A549 treated with CORT108297 at 1 μM for 4 hours (cell line): ENCODE measurements around the gene FLCN. TPM values are rescaled to one million over a fixed set of nuclear protein-coding genes. Genes with fewer than 3 reads are reported as not detected.

Experiments
- total RNA-seq: library from RNA; stranded (reverse); fragments of 200-300 nt; extraction: Qiagen RNA extraction; gene quantifications from 5 replicates; pipeline ENCODE4 v1.2.3, GENCODE V29; 2022

The FLCN gene
- 29.3 to 41.7 TPM (median 35.9 TPM) in 5 replicates for total RNA-seq

GRCh38 chr17:17237026-17237799, at the start of gene FLCN:
Gene FLCN, minus strand, starts transcription at chr17:17237168. Its CDS starts 9,031 bp downstream, at chr17:17228137.

GRCh38 chr17:17280613-17281549, 43.9 kb upstream of the FLCN start, which contains the start of gene COPS3:
Gene COPS3, minus strand, starts transcription at chr17:17281246. Its CDS starts 60 bp downstream, at chr17:17281186.

GRCh38 chr17:17206124-17206912, 30.6 kb downstream of the FLCN start, which contains the start of gene PLD6:
Gene PLD6, minus strand, starts transcription at chr17:17206333. Its CDS starts 47 bp downstream, at chr17:17206286.

Other genes starting within 250 kb of the FLCN start
- gene MPRIP, start 194.7 kb downstream of the FLCN start, total RNA-seq, result 260 to 424 TPM (median 370 TPM) in 5 replicates
- gene PLD6, start 30.8 kb downstream of the FLCN start, total RNA-seq, result 5.5 to 7.9 TPM (median 7.3 TPM) in 5 replicates
- gene COPS3, start 44.1 kb upstream of the FLCN start, total RNA-seq, result 138 to 149 TPM (median 144 TPM) in 5 replicates
- gene NT5M, start 66.2 kb upstream of the FLCN start, total RNA-seq, result 7.2 to 11.6 TPM (median 10.0 TPM) in 5 replicates
- gene MED9, start 239.8 kb upstream of the FLCN start, total RNA-seq, result 15.7 to 19.6 TPM (median 19.4 TPM) in 5 replicates